Measurements from ENCODE around the gene EMP2. TPM values are rescaled to one million over a fixed set of nuclear protein-coding genes. Genes with fewer than 3 reads are reported as not detected.
A peak's percentile ranks its signal among the peaks of the same experiment; 100 is the strongest.
"Not testable (repeated sequence)": the region's sequence is repeated elsewhere in the genome, so short reads cannot be mapped to it uniquely, and the experiment has no call there.

The EMP2 gene
- total RNA-seq, 2 donors from 2014 or later: 63.4 to 65.2 TPM

DNA sequence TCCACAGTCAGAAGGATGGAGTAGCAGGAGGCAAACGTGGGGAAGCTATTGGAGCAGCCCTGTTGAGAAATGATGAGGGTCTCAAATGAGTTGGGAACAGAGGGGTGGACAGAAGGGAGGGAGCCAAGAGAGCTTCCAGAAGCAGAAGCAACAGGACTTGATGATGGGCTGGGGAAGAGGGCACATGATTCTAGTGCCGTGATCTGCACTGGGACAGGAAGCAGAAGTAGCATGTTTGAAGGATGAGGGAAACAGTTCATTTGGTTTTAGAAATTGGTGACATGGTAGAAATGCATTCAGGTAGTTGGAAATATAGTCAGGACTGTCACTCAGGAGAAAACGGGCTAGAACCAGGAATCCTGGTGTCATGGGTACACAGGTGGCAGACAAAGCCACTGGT, 19.4 kb downstream of the EMP2 start:
- DNase-seq (no peak), ATAC-seq (no peak)
- intact Hi-C loops (cut with DNase I): no loop called here

DNA sequence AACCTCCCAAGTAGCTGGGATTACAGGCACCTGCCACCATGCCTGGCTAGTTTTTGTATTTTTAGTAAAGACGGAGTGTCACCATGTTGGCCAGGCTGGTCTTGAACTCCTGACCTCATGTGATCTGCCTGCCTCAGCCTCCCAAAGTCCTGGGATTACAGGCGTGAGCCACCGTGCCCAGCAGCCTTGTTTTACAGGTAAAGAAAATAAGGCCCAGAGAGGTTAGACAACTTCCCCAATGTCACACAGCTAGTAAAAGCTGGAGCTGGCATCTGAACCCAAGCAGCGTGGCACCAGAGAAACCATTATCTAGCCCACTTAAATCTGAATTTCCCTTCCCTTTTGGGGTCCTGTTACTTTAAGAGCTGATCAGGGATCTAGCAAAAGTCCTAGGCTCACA, 20.6 kb downstream of the EMP2 start:
- ATAC-seq; intact Hi-C loops (cut with DNase I); DNase-seq: not testable (repeated sequence)

DNA sequence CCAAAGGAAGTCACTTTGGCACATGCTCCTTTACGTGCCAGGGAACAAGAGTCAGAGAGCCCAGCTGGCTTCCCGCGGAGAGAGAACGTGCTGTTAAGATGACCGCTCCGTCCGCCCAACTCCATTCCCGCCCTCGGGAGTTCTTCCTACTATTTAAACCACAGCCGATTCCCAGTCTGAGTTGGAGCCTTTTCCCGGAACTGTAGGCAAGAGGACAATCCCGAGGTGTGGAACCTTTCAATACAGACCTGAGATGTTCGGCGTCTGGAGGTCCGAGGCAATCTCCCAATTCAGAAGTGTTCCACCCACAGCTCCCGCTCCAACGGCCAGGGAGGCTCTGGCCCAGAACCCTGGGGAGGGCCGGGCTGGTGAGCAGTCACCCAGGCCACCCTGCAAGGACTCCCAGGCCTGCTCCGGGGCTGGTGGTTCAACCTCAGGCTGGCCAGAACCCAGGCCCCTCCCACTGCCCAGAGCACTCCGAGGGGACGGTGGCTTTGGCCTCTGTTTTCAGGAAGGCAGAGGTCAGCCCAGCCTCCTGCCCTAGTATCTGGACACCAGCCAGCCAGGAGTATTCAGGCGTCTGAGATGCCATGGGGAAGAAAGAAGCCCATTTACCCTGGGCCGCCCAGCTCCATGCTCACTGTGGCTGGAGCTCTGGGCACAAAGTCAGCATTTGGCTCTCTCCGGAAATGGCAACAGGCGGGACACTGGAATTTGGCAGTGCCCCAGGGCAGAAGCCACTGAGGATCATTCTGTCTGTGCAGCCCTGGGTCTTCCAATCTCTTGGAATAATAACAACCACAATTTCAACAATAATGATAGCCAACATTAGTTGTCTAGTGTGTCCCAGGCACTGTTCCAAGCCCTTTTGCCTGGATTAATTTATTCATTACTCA, 21.4 kb downstream of the EMP2 start:
- DNase-seq: peak; percentile 85
- intact Hi-C loops (cut with DNase I): no loop called here
- ATAC-seq: peak; percentile 86 to 87

DNA sequence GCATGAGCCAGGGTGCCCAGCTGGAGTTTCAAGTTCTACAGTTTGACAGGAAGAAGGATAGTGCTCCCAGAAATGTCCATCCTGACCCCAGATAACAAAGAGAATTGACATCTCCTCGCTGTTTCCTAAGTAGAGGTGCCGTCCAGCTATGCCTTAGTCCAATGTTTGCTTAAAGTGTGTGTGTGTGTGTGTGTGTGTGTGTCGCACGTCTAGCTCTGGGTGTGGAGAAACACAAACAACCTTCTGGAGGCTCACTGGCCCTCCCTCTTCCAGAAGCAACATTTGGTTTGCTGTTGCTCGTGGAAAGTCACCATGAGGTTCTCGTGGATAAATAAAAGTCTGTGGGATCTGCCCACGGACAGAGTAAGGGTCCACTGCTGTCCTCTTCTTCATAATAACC, 22.1 kb downstream of the EMP2 start:
- ATAC-seq (peak; percentile 0 to 25), DNase-seq (no peak)
- intact Hi-C loops (cut with DNase I): no loop called here

DNA sequence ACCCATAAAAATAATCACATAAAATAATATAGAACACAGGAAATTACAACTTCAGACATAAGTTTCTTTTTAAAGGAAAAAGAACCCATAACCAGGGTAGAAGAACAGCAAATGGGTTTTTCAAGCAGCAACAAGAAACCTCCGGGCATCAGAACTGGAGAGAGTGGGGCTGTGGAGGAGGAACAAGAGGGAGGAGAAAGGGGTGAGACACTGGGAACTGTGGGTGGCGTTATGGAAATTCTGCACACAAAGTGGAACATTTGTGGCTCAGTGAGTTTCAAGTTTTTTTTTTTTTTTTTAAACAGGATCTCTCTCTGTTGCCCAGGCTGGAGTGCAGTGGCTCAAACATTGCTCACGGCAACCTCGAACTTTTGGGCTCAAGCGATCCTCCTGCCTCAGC, 22.6 kb downstream of the EMP2 start:
- intact Hi-C loops (cut with DNase I): no loop called here
- ATAC-seq: no peak
- no peak for DNase-seq

DNA sequence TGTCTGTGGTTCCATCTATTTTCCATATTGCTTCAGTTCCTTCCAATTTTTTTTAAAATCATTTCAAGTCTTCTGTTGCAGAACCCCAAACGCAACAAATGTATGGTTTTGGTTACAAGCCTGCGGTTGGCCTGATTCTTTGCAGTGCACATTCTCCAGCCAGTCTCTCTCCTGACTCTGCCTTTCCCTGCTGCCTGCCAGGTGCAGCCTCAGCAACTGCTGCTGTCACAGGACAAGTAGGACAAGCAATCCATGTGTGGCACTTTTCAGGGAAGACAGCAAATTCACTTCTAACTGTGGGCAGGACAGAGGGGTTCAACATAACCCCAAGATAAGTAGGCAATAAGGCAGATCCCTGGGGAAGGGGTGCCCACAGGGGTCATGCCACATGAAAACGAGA, 24.2 kb downstream of the EMP2 start:
- intact Hi-C loops (cut with DNase I): no loop called here
- no peak for ATAC-seq
- DNase-seq: no peak

DNA sequence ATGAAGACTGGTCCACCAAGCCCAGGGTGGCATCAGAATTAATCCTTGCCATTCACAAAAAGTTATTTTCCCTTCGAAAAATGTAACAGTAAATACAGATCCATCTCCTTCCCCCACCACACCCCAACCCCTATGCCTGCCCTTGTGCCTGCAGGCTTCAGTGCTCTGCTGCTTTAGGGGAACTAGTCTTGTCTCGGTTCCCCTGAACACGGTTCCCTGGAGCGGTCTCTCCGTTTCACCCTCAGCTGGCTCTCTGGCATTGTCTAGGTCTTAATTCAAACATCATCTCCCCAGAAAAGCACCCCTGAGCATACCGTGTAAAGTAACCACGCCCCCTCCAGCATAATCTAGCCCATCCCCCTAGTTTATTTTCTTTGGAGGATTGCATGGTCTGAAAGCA, 25.8 kb downstream of the EMP2 start:
- DNase-seq: no peak
- ATAC-seq: no peak
- intact Hi-C loops (cut with DNase I): no loop called here

DNA sequence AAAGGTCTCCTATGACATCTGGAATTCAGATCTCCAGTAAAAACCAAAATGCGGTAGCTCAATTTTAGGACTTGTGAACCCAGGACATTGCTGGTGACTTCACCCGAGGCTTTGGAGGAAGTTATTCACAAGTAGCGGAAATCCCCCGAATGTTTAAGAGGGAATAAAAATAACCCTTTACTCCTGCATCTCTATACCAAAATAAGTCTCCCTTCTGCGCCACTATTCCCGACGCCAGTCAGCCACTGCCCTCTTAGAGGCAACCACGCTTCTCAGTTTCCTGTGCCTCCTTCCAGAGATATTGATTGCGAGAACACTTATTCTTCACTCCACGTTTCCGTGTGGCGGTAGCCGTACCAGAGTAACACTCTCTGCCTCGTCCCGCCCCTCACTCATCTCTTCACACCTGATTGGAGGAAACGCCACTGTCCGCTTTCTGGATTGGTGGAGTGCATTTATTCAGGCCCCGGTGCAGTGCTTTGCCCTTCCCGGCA, 27.4 kb downstream of the EMP2 start:
- intact Hi-C loops (cut with DNase I): no loop called here
- peak; percentile 92 to 95 for ATAC-seq
- DNase-seq: peak; percentile 68

DNA sequence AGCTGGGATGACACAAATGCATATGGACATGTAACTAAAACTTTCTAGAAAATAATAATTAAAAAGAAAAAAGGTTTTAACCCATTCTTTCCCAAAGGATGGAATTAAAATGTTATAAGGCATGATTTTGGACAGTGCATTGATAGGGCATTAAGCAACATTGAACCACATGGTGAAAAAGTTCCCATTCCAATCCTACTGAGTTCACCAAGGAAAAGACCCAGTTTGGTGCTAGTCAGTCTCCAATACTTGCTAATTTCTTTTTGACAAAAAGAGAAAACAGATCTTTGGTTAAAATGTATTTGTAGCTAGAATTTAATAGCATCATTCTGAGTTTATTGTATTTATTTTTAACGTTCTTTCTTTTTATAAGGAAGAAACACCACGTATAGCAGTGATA, 28.1 kb downstream of the EMP2 start:
- DNase-seq (no peak), ATAC-seq (no peak)
- intact Hi-C loops (cut with DNase I): no loop called here

DNA sequence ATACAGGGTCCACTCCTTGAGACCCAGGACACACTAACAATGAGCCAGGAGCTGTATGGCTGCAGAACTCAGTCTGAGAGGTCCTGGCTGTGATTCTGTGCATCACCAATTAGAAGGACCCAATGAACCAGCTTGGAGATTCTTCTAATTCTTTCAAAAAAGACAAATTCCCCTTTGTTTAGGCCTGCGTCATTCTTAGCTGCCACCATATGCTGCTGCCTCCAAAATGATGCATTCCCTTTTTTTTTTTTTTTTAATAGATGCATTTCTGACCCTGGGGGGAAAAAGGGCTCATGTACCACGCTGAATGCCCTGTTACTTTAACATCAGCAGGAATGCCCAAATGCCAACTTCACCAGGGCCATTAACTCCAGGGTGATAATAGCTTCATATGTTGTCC, 28.5 kb downstream of the EMP2 start:
- intact Hi-C loops (cut with DNase I): no loop called here
- no peak for DNase-seq
- no peak for ATAC-seq

DNA sequence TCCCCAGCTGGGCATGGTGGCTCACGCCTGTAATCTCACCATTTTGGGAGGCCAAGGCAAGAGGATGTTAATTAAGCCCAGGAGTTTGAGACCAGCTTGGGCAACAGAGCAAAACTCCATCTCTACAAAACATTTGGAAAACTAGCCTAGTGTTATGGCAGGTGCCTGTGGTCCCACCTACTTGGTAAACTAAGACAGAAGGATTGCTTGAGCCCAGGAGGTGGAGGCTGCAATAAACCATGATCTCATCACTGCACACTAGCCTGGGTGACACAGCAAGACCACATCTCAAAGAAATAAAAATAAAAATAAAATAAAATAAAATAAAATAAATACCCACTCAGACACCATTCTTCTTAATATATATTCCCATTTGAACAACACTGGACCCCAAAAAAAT, 32.0 kb downstream of the EMP2 start:
- intact Hi-C loops (cut with DNase I): no loop called here
- DNase-seq (no peak), ATAC-seq (no peak)

DNA sequence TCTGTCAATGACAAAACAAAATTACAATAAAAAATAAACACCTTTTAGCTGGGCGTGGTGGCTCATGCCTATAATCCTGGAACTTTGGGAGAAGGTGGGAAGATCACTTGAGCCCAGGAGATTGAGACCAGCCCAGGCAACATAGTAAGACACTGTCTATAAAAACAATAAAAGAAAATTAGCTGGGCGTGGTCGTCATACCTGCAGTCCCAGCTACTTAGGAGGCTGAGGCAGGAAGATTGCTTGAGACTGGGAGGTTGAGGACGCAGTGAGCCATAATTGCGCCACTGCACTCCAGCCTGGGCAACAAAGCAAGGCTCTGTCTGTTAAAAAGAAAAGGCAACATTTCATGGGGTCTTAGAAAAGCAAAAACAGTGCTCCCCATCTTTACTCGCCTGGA, 32.7 kb downstream of the EMP2 start:
- intact Hi-C loops (cut with DNase I): no loop called here
- no peak for DNase-seq
- ATAC-seq: no peak

DNA sequence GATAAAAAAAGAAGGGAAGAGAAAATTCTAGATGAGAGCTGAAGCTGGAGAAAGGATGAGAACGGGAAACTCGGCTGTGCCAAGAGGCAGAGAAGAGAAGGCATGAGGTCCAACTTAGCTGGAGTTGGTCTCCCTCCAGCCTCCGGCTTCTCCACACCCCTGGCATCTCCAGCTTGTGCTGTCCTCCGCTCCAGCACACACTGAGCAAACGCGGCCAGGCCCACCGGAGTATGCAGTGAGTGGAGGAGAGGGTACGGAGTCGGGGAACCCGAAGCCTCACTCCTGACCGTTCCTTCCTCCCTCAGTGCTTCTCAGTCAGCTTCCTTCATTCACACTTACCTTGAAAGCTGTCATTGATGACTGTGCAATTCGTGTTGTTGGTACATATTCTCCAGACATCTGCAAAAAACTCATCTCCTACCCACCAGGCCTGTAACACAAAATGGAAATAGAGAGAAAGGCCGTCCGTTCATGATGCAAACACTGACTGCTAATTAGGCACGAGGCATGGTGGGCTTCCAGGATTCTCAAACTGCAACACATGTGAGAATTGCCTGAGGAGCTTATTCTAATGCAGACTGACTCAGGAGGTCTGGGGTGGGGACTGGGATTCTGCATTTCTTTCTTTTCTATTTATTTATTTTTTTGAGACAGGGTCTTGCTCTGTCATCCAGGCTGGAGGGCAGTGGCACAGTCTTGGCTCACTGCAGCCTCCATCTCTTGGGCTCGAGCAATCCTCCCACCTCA, 37.0 kb downstream of the EMP2 start:
- intact Hi-C loops (cut with DNase I): no loop called here
- no peak for DNase-seq
- no peak for ATAC-seq

DNA sequence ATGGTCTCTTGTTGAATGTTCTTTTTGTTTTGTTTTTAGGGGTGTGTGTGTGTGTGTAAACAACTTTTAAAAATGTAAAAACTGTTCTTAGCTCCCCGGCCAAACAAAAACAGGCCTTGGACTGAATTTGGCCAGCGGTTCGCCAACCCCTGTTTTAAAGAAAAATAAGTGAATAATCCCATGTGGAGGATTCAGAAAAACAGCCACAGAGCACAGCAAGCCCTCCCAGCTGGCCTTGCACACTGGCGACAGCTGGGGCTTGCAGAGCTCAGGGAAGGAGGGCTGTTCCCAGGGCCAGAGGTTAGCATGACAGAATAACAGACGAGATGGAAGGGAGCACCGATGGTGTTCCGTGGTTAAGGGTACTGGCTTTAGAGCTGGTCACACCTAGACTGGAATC, 39.0 kb downstream of the EMP2 start:
- intact Hi-C loops (cut with DNase I): no loop called here
- DNase-seq (no peak), ATAC-seq (peak; percentile 69 to 72)

DNA sequence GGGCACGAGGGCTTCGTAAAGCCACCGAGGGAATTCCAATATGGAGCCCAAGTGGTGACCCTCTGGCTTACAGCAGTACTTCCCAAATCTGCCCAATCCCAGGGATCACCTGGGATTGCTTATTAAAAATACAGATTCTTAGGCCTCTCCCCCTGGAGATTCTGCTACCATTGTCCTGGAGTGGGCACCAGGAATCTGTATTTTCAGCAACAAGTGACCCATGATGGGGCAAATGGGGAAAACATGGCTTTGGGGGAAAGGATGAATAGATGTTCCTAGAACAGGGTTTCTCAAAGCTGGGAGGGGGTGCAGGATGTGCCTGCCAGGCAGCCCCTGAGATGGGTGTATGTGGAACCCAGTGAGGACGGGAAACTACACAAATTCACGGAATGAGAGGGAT, 40.6 kb downstream of the EMP2 start:
- DNase-seq: no peak
- ATAC-seq: no peak
- intact Hi-C loops (cut with DNase I): no loop called here

DNA sequence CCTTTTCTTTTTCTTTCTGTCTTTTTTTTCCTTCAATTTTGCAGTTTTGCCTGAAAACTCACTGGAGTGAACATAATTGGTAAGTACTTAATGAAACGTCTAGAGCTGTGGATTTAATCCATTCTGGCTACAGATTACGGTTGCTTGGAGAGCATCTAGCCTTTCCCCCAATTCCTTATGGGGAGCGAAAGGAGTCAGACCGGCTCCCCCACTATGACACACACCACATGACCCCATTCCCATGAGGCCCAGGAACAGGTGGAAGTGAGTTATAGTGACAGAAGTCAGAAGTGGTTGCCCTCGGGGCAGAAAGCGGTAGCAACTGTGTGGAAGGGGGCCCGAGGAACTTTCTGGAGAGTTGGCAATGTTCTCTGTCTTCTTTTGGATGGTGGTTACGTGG, 41.2 kb downstream of the EMP2 start:
- intact Hi-C loops (cut with DNase I): no loop called here
- DNase-seq (no peak), ATAC-seq (no peak)

DNA sequence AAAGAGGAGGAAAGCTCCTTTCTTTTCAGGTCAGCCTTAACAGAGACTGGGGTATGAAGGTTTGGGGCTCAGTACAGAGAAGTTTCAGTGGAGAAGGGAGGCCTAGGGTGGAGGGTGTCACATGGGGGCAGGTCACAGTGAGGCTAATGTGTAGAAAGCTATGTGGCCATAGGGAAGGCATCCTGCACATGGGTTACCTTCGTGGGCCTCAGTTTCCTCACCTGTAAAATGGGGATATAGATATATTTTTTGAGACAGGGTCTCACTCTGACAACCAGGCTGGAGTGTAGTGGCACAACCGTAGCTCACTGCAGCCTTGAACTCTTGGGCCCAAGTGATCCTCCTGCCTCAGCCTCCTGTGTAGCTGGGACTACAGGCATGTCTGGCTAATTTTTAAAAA, 41.8 kb downstream of the EMP2 start:
- ATAC-seq (no peak), DNase-seq (no peak)
- intact Hi-C loops (cut with DNase I): no loop called here

DNA sequence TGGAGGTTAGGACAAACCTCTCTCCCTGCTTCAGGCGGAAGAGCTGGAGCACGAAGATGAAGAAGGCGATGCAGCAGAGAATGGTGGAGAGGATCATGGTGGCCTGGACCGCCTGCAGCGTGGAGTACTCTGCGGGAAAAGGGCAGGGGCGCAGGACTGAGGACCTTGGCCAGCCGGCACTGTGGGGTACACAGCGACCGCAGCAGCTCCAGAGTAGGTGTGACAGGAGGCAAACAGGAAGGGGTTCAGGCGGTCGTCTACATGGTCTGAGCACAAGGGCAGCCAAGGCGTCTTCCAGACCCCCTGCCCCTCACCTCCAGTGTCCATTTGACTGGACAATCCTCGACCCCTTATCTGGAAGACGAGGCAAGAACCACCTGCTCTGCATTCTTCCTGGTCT, 42.5 kb downstream of the EMP2 start:
- ATAC-seq (no peak), DNase-seq (no peak)
- intact Hi-C loops (cut with DNase I): no loop called here

DNA sequence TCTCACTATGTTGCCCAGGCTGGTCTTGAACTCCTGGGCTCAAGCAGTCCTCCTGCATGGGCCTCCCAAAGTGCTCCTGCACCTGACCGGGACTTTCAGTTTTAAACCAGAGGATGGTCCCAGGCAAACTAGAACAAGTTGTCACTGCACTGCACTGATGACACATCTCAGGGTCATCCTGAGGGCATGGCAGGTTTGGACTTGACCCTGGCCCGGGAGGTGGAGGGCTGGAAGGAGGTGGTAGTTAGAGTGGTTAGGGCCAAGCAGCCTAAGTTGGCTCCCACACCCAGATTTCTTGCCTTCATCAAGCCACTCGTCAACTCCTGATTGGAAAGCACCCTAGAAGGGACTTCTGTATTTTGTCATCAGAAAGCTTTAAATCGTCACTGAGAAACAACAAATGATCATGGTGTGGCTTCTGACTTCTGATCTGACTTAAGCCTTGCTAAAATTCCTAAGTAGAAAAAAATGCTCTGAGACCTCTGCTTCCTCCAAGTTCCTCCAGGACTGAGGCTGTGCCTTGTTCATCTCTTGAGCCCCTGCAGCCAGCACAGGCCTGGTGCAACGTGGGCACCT, 43.5 kb downstream of the EMP2 start:
- intact Hi-C loops (cut with DNase I): no loop called here
- DNase-seq (no peak), ATAC-seq (peak in 1 of 2 donors; percentile 21)

DNA sequence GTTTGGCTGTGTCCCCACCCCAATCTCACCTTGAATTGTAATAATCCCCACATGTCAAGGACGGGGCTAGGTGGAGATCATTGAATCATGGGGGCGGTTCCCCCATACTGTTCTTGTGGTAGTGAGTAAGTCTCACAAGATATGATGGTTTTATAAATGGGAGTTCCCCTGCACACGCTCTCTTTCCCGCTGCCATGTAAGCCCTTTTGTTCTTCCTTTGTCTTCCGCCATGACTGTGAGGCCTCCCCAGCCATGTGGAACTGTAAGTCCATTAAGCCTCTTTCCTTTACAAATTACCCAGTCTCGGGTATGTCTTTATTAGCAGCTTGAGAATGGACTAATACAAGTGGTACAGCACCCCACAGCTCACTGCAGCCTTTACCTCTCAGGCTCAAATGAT, 44.1 kb downstream of the EMP2 start:
- ATAC-seq; DNase-seq; intact Hi-C loops (cut with DNase I): not testable (repeated sequence)
